ENCODE measurements around the gene JMJD1C.

The JMJD1C gene

DNA sequence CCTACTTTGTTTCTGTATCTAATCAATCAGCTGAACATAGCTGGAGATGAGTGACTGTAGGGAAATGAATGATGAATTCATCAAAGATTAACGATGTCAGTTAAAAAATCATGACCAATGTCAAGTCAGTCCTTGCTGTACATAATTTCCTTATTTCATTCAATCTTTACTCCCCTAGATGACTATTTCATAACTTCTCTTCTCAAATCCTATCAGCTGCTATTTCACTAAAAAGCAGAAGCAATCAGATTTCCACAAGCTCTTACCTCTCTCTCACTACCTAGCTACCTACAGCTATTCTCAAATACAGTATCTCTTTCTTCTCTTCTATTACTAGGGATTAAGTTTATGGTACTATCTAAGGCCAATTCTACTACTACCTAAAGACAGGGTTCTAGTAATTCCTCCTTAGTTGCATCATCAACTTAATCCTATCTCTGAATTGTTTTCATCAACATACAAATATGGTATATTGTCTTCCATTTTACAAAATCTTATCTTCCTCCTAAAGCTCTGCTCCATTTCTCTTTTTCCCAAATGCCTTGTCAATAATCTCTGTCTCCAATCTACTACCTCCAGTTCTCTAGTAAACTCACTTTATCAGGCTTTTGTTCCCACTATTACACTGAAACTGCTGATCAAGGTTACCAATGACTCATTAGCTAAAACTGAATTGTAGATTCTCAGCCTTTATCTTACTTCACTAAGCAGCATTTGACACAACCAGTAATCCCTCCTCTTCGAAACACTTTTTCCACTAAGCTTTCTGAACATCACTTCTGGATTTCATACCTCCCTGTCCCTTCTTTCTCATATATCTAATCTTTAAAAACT lies 28.4 kb downstream of the JMJD1C start:
- peak in 2 of 4 experiments; percentile 55 to 56 for DNase-seq

DNA sequence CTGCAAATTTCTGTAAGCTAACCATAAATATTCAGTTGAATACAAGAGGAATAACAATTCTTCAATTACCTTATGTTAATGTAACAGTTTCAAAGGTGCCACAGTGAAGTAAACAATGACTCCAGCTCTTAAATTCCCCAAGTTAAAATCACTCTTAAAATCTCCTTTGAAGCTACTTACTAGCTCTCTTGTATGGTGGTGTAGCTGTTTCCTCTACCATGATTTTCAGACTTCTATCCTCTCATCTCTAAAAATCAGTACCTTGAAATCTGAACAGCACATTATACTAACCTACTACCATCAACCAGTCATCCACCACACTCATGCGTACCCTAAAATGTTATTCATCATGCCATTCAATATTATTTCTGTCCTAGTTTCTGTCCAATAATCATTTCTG lies 29.6 kb downstream of the JMJD1C start:
- DNase-seq: no peak

GRCh38 chr10:63434866-63435854 lies 30.6 kb downstream of the JMJD1C start:
- no peak for DNase-seq

DNA sequence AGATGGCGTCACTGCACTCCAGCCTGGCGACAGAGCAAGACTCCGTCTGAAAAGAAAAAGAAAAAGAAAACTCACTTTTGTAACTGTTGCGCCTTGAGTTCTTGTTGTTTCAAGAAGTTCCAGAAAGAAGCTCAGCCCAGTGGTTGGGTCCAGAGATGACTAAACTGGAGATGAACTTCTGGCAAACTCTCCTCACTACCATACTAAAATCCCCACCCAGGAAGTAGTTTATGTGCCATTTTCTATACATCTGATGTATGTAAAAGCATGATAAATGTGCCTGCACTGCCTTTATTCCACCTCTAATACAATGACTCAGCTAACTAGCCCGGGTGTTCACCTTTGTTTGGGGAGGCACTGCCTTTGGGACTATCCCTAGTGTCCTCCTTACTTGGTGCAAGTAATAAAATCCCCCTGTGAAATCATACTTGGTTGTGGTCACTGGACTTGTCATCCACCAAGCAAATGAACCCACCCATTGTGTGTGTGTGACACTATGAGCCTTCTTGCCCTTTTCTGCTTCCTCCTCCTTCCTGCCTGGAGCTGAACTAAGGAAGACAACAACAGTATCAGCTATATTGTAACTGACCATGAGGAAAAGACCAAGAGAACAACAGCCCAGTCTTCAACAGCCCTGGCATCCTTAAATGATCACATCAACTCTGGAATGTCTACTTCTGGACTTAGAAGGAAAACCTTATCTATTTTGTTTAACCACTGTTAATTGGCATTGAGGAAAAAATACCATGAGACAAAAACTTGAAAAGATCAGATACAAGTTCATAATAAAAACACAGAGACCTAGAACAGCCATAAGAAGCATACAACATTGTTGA lies 33.6 kb downstream of the JMJD1C start:
- peak; percentile 18 to 71 (median 49) for DNase-seq

DNA sequence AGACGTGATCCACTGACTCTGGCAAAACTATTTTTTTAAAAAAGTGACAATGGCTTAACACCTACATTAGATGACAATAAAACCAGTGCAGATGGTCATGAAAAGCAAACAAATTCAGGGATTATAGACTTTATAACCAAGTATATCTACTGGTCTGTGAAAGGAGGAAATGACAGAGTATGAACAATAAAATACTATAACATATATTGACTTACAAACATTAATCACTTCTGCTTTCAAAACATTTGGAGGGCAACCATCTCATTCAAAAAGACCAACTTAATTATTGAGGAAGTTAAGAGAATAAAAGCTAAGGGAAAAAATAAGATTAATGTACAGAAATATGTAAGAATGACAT lies 34.8 kb downstream of the JMJD1C start:
- peak in 2 of 4 experiments; percentile 24 to 25 for DNase-seq

DNA sequence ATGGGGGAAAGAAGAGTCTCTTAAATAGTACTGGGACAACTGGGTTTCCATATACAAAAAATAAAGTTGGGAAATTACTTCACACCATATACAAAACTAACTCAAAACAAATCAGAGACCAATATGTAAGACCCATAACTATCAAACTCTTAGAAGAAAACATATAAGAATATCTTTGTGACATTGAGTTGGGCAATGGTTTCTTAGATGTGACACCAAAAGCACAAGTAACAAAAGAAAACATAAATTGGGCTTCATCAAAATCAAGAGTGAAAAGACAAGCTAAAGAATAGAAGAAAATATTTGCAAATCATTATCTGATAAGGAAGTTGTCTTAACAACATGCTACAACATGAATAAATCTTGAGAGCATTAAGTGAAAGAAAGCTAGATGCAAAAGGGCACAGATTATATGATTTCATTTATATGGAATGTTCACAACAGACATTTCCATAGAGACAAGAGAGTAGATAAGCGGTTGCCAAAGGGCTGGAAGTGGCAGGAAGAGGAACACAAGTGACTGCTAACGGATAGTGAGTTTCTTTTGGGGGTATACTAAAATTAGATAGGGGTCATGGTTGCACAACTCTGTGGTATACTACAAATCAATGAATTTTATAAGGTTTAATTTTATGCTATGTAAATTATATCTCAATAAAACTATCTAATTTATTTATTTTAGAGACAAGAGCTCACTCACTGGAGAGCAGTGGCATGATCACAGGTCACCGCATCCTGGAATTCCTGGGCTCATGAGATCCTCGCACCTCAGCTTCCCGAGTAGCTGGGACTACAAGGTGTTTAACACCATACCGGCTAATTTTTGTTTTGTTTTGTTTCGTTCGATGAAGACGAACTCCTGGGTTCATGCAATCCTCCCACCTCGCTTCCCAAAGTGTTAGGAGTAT lies 35.4 kb downstream of the JMJD1C start:
- no peak for DNase-seq

DNA sequence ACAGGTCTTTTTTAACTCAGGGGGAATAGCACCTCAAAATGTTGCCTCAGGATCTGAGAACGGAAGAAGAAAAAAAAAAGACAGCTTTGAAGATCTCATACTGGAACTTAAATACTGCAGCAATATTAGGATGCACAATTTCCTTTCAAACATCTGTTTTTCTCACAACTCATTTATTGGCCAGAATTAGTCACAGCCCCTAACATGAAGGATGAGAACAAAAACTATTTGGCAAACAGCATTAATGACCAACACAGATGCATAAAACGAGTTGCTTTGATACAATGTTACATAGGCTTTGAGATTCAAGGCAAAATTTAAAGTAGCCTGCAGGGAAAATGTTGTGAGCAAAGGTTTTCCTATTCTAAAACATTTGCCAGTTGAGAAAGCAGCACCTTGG lies 36.5 kb downstream of the JMJD1C start:
- no peak for DNase-seq

GRCh38 chr10:63427013-63427412 lies 38.8 kb downstream of the JMJD1C start:
- DNase-seq: no peak

GRCh38 chr10:63425512-63425911 lies 40.3 kb downstream of the JMJD1C start:
- DNase-seq: peak in 1 of 4 experiments; percentile 30

- no peak for DNase-seq
Observed at GRCh38 chr10:63424576-63424975, 41.2 kb downstream of the JMJD1C start.

DNA sequence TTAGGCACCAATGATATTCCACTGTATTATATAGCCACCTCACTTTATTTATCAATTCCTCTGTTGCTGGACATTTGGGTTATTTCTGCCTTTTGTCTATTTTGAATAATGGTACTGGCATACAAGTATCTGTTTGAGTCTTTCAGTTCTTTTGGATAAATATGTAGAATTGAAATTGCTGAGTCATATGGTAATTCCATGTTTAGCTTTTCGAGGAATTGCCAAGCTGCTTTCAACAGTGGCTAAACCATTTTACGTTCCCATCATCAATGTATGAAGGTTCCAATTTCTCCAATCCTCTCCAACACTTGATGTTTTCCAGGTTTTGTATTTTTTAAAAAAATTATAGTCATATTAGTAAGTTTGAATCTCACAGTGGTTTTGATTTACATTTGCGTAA lies 42.3 kb downstream of the JMJD1C start:
- no peak for DNase-seq

DNA sequence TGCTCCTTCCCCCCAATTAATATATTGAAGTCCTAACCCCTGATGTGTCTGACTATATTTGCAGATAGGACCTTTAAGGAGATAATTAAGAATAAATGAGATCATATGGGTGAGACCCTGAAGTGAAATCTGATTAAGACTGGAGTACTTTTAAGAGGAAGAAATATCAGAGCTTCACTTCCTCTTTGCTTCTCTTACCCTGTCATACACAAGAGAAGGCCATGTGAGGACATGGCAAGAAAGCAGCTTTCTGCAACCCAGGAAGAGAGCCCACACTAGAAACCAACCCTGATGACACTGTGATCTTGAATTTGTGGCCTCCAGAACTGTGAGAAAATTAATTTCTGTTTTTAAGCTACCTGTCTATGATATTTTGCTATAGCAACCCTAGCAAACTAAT lies 44.2 kb downstream of the JMJD1C start:
- DNase-seq: peak; percentile 68 to 90 (median 84)

DNA sequence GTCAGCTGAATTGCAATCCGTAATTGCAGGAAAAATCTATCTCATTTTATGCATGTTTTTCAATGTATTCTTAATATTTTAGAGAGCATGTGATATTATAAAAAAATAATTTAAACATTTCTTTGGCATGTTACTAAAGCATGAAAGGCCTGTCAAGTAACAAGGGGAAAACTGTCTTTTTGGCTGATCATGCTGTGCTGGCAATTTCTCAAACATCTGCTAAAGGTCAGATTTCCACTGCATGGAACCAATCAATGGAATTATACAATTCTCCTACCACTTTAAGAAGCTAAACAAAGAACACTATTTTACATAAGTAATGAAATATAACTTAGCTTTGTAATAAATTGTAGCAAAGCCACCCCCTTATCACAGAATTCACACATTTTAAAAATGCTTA lies 49.4 kb downstream of the JMJD1C start:
- no peak for DNase-seq

- no peak for DNase-seq
Observed at GRCh38 chr10:63415640-63416244, 50.0 kb downstream of the JMJD1C start.

DNA sequence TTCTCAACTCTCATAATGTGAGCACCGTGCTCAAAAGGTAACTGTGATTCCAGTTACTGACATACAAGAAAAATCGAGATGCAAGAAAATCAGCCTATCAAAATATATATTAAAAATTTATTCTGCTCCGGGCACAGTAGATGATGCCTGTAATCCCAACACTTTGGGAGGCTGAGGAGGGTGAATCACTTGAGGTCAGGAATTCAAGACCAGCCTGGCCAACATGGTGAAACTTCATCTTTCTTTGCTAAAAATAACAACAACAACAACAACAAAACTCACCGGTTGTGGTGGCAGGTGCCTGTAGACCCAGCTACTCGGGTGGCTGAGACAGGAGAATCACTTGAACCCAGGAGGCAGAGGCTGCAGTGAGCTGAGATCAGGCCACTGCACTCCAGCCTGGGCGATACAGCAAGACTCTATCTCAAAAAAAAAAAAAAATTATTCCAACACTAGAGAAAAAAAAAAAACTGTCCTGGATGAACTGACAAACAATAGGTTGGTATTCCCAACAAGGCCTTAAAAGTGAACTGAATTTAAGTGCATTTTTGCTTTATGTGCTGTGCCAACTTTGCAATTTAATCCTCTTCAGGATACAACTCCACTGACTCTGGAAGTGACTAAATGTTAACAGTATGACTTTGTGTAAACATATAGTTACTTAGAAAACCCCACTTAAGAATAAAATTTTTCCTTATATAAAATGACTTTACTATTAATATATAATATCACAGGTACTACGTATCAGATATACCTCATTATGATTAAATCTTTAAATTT lies 51.1 kb downstream of the JMJD1C start:
- DNase-seq: no peak

- no peak for DNase-seq
Observed at GRCh38 chr10:63413429-63413828, 52.3 kb downstream of the JMJD1C start.

- peak in 1 of 4 experiments; percentile 20 for DNase-seq
Observed at GRCh38 chr10:63412304-63412703, 53.5 kb downstream of the JMJD1C start.

DNA sequence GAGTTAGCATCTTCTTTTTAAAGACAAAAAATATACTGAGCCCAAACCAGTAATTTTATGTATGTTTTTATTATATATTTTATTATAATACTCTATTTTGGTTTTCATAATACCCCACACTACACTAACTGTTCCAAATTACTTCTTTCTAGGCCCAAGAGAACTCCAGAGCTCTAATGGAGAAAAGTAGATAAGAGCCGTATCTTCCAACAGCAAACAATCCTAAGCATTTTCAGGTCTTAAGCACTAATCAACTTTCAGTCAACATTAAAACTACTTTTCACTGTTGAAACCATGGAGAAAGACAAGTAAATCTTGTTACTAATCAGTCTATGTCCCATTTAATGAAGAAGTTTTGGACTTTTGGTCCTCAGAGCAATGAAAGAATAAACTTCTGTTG lies 55.1 kb downstream of the JMJD1C start:
- DNase-seq: no peak

DNA sequence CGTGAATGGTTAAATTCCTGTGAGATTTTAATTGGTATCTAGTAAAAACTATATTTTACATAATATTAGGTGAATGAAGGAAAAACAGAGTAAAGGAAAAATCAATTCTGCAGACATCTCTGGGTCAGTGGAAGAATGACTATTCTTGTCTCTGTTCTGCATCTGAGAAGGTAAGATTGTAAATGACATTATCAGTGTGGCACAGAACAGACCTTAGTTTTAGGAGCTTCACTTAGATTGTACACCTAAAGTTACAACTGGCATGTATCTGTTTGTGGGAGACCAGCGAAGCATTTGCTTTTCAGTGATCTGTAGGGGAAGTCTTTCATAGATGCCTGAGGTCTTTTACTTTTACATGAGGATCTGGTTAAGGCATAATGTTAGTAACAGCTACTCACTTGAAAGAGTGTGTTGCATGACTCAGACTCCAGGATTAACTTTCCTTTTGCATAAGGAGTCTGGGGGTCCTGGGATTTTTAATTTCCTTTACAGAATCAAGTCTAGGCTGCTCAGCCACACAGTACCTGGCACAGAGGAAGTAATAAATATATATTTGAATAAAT lies 56.2 kb downstream of the JMJD1C start:
- DNase-seq: no peak

DNA sequence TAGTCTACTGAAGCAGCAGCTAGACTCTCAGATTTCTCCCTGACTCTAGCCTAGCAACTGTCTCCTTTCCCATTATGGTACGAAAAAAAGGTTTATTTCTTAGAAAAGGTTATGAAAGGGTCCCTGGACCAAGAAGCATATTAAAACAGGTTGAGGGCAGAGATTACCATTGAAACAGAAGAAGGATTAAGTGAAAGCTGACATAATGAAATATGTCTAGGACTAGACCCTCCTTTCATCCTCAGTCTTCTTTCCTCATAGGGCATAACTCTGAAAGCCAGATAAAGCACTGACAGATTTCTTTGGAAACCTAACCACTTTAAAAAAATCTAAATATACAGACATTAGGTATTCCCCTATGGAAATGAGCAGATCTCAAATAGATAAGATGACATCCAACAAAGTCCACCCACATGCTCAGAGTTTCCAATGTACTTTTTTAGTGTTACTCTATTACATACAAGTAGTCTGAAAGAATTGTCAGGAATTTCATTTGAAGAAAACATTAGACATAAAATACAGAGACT lies 58.6 kb downstream of the JMJD1C start:
- DNase-seq: no peak
